G401 (cell line): ENCODE data around the gene ZNF787. TPM values are rescaled to one million over a fixed set of nuclear protein-coding genes. Genes with fewer than 3 reads are reported as not detected.
"Not testable (repeated sequence)": the region's sequence is repeated elsewhere in the genome, so short reads cannot be mapped to it uniquely, and the experiment has no call there.

Experiments used
- DNase-seq: peaks from one replicate; pipeline ENCODE4 v3.0.0-alpha.2; 2015; ENCODE audit warnings: low spot score
- in situ Hi-C: cut with HindIII; loops from 2 replicates; pipeline ENCODE4 v1.10.0; 2016; ENCODE audit warnings: low sequenced_read_pairs, mixed read lengths
- total RNA-seq: library from RNA; depleted of rRNA; stranded (reverse); fragments of >200 nt; shearing (Covaris generic); gene quantifications from 2 replicates; pipeline ENCODE4 v1.2.3, GENCODE V29; 2014

Gene ZNF787
- total RNA-seq, 1 experiment from 2014 or later, result 56.1 TPM

GRCh38 chr19:56110515-56111448 is 10.3 kb downstream of the ZNF787 start:
- in situ Hi-C loops, result no loop called here
- DNase-seq, result no peak

- in situ Hi-C loops, result no loop called here
- DNase-seq, result no peak
Measured at GRCh38 chr19:56109226-56109625, 11.9 kb downstream of the ZNF787 start.

GRCh38 chr19:56108447-56109195 is 12.5 kb downstream of the ZNF787 start:
- no peak for DNase-seq
- in situ Hi-C loops, result no loop called here

DNA sequence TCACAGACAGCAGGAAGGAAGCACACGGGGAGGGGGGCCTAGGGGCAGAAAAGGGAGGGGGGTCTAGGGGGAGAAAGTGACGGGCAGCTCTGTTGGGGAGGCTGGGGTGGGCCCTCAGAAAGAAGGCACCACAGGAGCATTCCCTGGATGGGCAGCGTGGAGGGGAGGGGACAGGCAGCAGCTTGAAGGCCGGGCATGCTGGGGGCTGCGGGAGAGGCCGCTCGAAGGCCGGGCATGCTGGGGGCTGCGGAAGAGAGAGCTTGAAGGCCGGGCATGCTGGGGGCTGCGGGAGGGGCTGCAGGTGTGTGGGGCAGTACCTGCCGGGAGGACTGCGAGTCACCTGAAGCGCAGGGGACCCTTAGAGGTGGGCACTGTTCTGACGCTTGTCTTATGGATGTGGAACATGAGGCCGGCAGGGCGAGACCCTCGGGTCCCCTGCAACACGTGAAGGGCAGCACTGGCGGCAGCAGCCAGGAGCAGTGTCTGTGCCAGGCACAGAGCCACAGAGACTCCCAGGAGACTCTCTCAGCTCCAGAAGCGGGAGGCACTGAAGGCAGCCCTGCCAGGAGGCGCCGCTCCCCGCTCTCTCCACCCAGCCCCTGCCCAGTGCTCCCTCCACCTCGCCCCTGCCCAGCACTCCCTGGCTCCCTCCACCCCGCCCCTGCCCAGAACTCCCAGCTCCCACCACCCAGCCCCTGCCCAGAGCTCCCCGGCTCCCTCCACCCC is 13.3 kb downstream of the ZNF787 start:
- DNase-seq, result no peak
- in situ Hi-C loops, result no loop called here

DNA sequence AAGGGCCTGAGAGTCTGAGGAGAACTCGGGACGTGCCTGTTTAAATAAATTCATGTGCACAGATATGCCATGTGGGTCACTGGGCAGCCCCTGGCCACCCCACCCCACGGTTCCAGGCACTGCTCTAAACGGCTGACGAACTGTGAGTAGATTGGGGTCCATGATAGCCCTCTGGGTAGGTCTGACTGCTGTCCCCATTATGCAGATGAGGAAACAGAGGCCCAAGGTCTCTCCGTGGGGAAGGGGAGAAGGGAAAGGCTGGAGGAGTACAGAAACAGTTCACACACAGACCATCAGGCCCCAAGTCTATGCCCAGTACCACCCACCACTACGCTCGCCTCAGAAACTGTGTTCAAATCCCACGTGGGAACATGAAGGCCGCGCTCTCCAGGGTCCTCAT is 14.1 kb downstream of the ZNF787 start:
- in situ Hi-C loops, result no loop called here
- DNase-seq, result no peak

- in situ Hi-C loops, result no loop called here
- peak; percentile 27 for DNase-seq
Measured at GRCh38 chr19:56106397-56106849, 14.7 kb downstream of the ZNF787 start.

DNA sequence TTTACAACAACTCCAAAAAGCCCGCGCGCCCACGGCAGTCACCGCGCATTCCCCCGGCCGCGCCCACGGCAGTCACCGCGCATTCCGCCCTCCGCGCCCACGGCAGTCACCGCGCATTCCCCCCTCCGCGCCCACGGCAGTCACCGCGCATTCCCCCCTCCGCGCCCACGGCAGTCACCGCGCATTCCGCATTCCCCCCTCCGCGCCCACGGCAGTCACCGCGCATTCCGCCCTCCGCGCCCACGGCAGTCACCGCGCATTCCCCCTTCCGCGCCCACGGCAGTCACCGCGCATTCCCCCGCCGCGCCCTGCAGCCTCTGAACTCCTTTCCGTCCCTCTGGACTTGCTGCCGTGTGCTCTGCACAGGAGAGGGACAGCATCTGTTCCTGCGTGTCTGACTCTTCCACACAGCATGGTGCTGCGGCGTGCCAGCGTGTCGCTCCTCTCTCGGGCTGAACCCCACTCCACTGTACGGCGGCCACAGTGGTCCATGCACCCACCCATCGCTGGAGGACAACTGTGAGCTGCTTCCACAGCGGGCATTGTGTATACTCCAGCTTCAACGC is 15.2 kb downstream of the ZNF787 start:
- DNase-seq, in situ Hi-C loops: not testable (repeated sequence)

GRCh38 chr19:56105090-56105701 is 15.9 kb downstream of the ZNF787 start:
- in situ Hi-C loops, result no loop called here
- DNase-seq, result peak; percentile 77

- in situ Hi-C loops, result no loop called here
- DNase-seq, result no peak
Measured at GRCh38 chr19:56104423-56104822, 16.7 kb downstream of the ZNF787 start.

DNA sequence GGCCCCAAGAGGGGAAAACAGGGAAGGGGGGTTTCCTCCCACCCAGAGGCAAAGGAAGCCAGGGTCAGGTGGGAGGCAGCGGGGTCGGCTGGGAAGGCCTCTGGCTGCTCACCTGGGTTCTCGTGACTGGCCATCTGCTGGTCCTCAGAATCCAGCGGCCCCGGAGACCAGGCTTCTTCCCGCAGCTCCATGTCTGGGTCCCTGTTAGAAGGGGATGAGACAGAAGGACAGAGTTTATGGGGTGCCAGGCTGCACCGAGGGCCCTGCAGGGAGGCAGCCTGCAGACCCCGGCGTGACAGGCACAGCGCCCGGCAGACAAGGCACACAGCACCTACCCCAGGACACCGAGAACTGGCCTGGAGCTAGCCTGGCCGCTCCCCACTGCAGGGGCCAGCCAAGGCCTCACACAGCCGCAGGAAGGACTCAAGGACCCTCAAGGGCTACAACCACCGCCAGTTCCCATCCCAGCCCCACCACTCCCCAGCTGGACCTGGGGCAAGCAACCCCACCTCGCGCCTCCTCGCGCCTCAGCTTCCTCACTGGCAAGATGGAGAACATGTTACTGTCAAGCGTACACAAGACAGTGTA is 18.0 kb downstream of the ZNF787 start:
- in situ Hi-C loops, result no loop called here

GRCh38 chr19:56101746-56102535 is 19.2 kb downstream of the ZNF787 start:
- in situ Hi-C loops, result no loop called here

More for the DNA sequence above, 18.0 kb downstream of the ZNF787 start:
- DNase-seq, result no peak

DNA sequence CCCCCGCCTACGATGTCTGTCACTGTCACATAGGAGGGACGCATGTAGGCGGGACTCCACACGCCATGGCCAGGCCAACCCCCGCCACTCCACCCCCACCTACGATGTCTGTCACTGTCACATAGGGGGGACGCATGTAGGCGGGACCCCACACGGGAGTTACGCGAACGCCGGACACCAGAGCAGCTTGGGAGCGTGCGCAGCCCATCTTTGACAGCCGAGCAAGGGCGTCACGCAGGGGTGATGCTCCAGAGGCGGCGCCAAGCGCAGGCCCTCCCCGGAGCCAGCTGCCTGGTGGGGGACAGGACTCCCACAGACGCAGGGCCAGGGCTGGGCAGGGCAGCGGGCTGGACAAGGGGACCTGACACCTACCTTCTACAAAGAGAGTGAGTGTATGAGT is 20.0 kb downstream of the ZNF787 start:
- in situ Hi-C loops, result no loop called here
- no peak for DNase-seq

More at GRCh38 chr19:56101746-56102535, 19.2 kb downstream of the ZNF787 start:
- no peak for DNase-seq

DNA sequence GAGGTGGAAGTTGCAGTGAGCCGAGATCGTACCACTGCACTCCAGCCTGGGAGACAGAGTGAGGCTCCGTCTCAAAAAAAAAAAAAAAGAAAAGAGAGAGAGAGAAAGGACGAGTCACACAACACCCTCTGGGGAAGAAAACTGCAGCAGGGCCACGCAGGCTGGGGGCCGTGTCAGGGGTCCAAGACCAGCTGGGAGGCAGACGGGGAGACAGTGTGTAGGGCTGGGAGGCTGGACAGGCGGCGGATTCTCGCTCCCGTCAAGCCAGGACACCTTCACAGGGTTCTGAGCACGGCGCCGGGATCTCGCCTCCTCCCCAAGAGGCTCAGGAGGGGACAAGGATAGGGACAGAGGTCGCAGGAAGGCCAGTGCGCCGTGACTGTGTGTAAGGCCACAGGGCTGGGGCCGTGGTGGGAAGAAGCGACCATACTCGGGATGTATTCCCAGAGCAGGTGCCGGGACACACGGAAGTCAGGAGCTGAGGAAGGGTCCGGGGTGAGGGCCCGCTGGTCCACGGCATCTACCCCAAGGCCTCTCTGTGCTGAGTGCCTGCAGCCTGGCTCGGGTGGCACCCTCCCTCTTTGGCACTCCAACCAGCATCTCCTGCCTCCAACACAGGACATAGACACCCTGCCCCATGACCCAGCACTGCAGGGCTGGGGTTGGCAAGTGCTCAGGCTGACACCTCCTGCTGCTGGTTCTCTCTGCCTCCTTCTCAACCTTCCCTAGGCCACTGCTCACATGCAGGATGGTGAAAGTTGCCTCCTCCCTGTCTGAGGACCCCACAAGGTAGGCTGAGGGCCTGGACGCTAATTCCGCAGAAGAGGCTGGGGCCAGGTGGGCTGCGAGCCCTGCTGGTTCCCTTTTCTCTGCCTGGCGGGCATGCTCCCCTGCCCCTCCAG is 21.2 kb downstream of the ZNF787 start:
- DNase-seq, result no peak
- in situ Hi-C loops, result no loop called here

GRCh38 chr19:56098731-56099568 is 22.1 kb downstream of the ZNF787 start:
- in situ Hi-C loops, result no loop called here
- DNase-seq, result no peak

DNA sequence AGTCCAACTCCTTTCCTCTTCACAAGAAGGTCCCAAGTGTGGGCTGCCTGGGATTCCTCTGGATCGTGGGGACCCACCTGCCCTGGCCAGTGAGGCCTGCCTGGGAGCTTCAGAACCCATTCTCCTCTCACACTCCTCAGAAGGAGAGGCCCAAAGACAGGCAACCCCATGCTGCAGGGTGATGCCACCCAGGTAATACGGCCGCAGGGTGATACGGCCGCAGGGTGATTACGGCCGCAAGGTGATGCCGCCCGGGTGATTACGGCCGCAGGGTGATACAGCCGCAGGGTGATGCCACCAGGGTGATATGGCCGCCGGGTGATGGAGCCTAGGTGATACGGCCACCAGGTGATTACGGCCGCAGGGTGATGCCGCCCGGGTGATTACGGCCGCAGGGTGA is 22.9 kb downstream of the ZNF787 start:
- in situ Hi-C loops, DNase-seq: not testable (repeated sequence)

DNA sequence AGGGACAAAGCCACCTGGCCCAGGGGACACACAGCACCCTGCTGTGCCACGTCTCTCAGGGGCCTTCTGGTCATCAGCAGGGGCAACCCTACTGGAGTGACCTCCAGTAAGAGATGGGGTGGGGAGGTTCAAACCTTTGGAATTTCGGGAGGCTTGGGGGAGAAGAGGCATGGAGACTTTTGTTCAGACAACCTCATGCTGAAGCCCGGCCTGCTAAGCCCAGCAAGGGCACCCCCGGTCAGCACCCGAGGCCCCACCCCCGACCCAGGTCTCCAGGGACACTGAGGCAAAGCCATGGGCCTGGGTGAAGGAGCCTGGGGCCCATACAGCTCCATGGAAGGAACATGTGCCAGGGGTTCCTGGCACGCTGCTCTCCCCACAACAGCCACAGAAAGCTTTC is 23.3 kb downstream of the ZNF787 start:
- DNase-seq, result no peak
- in situ Hi-C loops, result no loop called here
